Transverse colon (tissue), 4 donors: ENCODE data around the gene NKAIN2. TPM values are rescaled to one million over a fixed set of nuclear protein-coding genes. Genes with fewer than 3 reads are reported as not detected.

Experiments
- DNase-seq: peaks from one replicate; pipeline ENCODE4 v3.0.0-alpha.2; 2019
- H3K27ac ChIP-seq, 4 donors: fragments of 200-600 bp; sonication (generic); 2 replicates each; pipeline ENCODE4 v1.5.1; 2016 to 2018; ENCODE audit warnings: inconsistent platforms in 4 of 4
- H3K27me3 ChIP-seq: fragments of 200-600 bp; sonication (generic); 2 replicates; pipeline ENCODE4 v1.5.1; 2017; ENCODE audit warnings: inconsistent platforms
- H3K36me3 ChIP-seq, 4 donors: fragments of 200-600 bp; sonication (generic); 2 replicates each; pipeline ENCODE4 v1.5.1; 2017 to 2019; ENCODE audit warnings: inconsistent platforms in 4 of 4
- H3K4me1 ChIP-seq, 4 donors: fragments of 200-600 bp; sonication (generic); 2 replicates each; pipeline ENCODE4 v1.5.1; 2017 to 2020; ENCODE audit warnings: inconsistent platforms in 4 of 4
- H3K4me3 ChIP-seq, 4 donors: fragments of 200-600 bp; sonication (generic); 1 replicate in 1 of 4; 2 replicates in 3 of 4; pipeline versions ENCODE4 v1.5.1 to v1.6.1; 2017 to 2019; ENCODE audit warnings: inconsistent platforms in 4 of 4
- H3K9me3 ChIP-seq, 2 donors: fragments of 200-600 bp; sonication (generic); 2 replicates each; pipeline ENCODE4 v1.5.1; 2017 to 2019; ENCODE audit warnings: inconsistent platforms in 2 of 2
- EP300 ChIP-seq: sonication (generic); formaldehyde crosslinking; IDR thresholded peaks from one replicate; pipeline ENCODE4 v1.6.1; 2017; ENCODE audit warnings: antibody characterized with exemption, low read depth
- POLR2A ChIP-seq: fragments of 450-650 bp; IDR thresholded peaks from one replicate; pipeline ENCODE4 v1.6.1; 2016; ENCODE audit warnings: antibody characterized with exemption, mild to moderate bottlenecking, moderate library complexity
- POLR2AphosphoS5 ChIP-seq, 3 donors: sonication (generic); formaldehyde crosslinking; IDR thresholded peaks; one replicate each; pipeline ENCODE4 v1.6.1; 2016; ENCODE audit warnings: antibody characterized with exemption in 3 of 3
- WGBS, 2 donors: methylation state at CpG; one replicate each; pipeline ENCODE4 v1.1.5; 2018; ENCODE audit warnings: low coverage in 1 of 2; 5-methylcytosine and 5-hydroxymethylcytosine counted together
- in situ Hi-C, 4 donors: fragments of 200-750 bp; cut with MboI; loops; one replicate each; pipeline versions ENCODE4 v1.15.0 to v1.15.1; 2017; ENCODE audit warnings: low sequenced_read_pairs in 3 of 4, low pct_ligation_motif_present in 1 of 4, low pct_unique_long_range_greater_than_20kb in 1 of 4
- intact Hi-C: fragments of 100-400 bp; cut with DNase I; formaldehyde crosslinking; loops from one replicate; pipeline ENCODE4 v1.15.1; 2023; ENCODE audit warnings: low total_unique reads
- total RNA-seq, 4 donors: library from RNA; depleted of rRNA; stranded (reverse); fragments of >200 nt; gene quantifications; one replicate each; pipeline ENCODE4 v1.1.0, GENCODE V29; 2016
- TF ChIP-seq, protein P1 (sequence below), 5 experiments: fragments of 200-600 bp in 3 of 5; fragments of 450-650 bp in 2 of 5; sonication (generic) in 3 of 5; IDR thresholded peaks; 1 replicate in 2 of 5; 2 replicates in 3 of 5; pipeline ENCODE4 v1.5.1; 2016 to 2017; ENCODE audit warnings: antibody characterized with exemption in 5 of 5, inconsistent platforms in 3 of 5, mild to moderate bottlenecking in 2 of 5, moderate library complexity in 1 of 5

NKAIN2 gene
- total RNA-seq, 4 donors from 2014 or later: 0.32 TPM; not detected in 3

DNA sequence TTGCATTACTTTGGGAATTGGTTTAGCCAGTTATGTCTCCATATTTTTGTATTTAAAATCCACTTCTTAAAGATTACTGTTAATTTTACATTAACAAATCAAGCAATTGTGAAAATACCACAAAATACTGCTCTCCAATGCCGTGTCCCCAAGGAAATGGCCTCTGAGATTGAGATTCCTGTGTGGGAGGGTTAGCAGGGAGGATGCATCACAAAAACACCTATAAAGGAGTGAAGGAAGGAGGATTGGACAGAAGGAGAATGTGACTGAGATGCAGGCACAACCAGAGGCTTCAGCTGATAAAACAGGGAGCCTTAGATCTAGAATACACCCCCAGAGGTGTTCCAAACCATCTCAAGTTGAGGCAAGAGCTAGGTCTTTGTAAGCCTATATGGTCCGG lies 34.2 kb upstream of the NKAIN2 start:
- no peak for DNase-seq
- no peak overlapping the region for H3K4me3 ChIP-seq
- TF ChIP-seq EP300: no peak
- TF ChIP-seq POLR2AphosphoS5 (IDR thresholded peaks at IDR 0.05): no peak
- TF ChIP-seq, protein P1, sequence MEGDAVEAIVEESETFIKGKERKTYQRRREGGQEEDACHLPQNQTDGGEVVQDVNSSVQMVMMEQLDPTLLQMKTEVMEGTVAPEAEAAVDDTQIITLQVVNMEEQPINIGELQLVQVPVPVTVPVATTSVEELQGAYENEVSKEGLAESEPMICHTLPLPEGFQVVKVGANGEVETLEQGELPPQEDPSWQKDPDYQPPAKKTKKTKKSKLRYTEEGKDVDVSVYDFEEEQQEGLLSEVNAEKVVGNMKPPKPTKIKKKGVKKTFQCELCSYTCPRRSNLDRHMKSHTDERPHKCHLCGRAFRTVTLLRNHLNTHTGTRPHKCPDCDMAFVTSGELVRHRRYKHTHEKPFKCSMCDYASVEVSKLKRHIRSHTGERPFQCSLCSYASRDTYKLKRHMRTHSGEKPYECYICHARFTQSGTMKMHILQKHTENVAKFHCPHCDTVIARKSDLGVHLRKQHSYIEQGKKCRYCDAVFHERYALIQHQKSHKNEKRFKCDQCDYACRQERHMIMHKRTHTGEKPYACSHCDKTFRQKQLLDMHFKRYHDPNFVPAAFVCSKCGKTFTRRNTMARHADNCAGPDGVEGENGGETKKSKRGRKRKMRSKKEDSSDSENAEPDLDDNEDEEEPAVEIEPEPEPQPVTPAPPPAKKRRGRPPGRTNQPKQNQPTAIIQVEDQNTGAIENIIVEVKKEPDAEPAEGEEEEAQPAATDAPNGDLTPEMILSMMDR (IDR thresholded peaks at IDR 0.05): no peak
- TF ChIP-seq POLR2A: no peak
- intact Hi-C loops (no loop called here), in situ Hi-C loops (no loop called here)
- H3K36me3 ChIP-seq: no peaks in the 10 kb centered on the region
- no peak overlapping the region for H3K27ac ChIP-seq
- H3K27me3 ChIP-seq: no peaks in the 10 kb centered on the region
- 30 to 71% methylated on average over 1 to 2 of the region's 2 CpGs for WGBS, 2 donors
- H3K4me1 ChIP-seq: no peaks in the 10 kb centered on the region
- H3K9me3 ChIP-seq: no peaks in the 10 kb centered on the region

DNA sequence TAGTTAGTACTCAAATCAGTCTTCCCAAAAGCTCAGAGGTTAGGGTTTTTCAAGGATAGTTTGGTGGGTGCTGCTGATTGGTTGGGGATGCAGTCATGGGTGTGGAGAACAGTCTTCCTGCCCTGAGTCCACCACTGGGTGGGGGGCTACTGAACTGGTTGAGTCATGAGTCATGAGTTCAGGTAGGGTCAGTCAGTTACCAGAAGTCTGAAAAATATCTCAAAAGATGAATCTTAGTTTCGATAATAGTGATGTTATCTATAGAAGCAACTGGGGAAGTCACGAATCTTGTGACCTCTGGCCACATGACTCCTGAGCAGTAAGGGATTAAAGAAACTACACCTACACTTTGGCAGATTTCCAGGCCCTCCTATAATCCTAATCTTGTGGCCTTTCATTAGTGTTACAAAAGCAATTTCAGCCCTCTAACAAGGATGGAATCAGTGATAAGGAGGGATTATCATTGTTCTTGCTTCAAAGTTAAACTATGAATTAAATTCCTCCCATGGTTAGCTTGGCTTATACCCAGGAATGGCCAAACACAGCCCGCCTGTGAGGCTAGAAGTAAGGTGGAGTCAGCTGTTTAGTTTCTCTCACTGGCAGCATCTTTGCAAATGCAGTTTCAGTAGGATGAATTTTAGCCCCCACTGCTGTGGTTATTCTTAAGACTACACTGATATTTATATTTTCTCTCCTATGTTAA lies 33.3 kb upstream of the NKAIN2 start:
- Histone ChIP-seq H3K4me1 (no peaks in the 10 kb centered on the region), H3K9me3 (no peaks in the 10 kb centered on the region), H3K36me3 (no peaks in the 10 kb centered on the region), H3K27me3 (no peaks in the 10 kb centered on the region), H3K27ac (no peak overlapping the region), H3K4me3 (no peak overlapping the region)
- no peak for TF ChIP-seq EP300
- TF ChIP-seq, protein P1 (IDR thresholded peaks at IDR 0.05): no peak
- no peak for TF ChIP-seq POLR2A
- no peak for DNase-seq
- 63 to 80% methylated on average over 2 to 3 of the region's 3 CpGs for WGBS, 2 donors
- in situ Hi-C loops: no loop called here
- intact Hi-C loops: no loop called here

DNA sequence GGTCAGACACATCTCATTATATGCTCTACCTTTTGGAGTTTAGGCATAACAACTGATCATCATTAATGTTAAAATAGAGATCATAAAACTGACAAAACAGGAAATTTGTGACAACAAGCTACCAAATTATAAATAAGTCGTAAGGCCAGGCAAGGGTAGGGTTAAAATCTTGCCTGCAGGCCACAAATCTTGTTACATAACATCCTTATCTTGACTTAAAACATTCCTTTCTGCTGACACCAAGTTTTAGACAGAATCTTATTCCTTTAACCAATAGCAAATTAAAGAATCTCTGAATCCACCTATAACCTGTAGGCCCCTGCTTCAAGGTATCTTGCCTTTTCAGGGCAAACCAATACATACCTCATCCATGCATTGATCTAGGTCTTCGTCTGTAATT lies 32.5 kb upstream of the NKAIN2 start:
- no peak overlapping the region for H3K4me3 ChIP-seq
- H3K9me3 ChIP-seq: no peaks in the 10 kb centered on the region
- no peak overlapping the region for H3K27ac ChIP-seq
- intact Hi-C loops: no loop called here
- 58 to 71% methylated on average over 2 of the region's 2 CpGs for WGBS, 2 donors
- H3K27me3 ChIP-seq: no peaks in the 10 kb centered on the region
- no peak for TF ChIP-seq POLR2AphosphoS5 (IDR thresholded peaks at IDR 0.05)
- TF ChIP-seq EP300: no peak
- no peak for TF ChIP-seq POLR2A
- TF ChIP-seq, protein P1 (IDR thresholded peaks at IDR 0.05): no peak
- DNase-seq: no peak
- in situ Hi-C loops: no loop called here
- H3K4me1 ChIP-seq: no peaks in the 10 kb centered on the region
- no peaks in the 10 kb centered on the region for H3K36me3 ChIP-seq

DNA sequence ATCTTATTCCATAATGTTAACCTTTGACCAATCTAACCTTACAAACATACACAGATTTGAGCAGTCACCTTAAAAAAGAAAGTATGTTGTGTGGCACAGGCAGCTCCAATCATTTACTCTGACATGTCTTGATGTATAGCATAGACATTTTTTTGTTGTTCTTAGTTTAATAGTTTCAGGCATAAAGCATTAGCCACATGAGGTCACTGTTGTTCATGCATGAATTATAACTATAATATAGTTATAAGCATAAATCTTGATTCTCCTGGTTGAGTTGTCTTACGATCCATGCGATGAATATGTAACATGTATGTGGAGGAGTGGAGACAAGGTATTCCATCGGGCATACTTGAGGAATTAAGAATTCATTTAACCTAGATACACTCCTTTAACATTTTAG lies 26.1 kb upstream of the NKAIN2 start:
- 64 to 65% methylated on average over 3 of the region's 3 CpGs for WGBS, 2 donors
- Histone ChIP-seq H3K4me1 (no peaks in the 10 kb centered on the region), H3K27ac (no peak overlapping the region), H3K27me3 (no peaks in the 10 kb centered on the region), H3K9me3 (no peaks in the 10 kb centered on the region), H3K36me3 (no peaks in the 10 kb centered on the region), H3K4me3 (no peak overlapping the region)
- intact Hi-C loops: no loop called here
- in situ Hi-C loops: no loop called here
- no peak for DNase-seq
- TF ChIP-seq, protein P1 (IDR thresholded peaks at IDR 0.05): no peak
- TF ChIP-seq EP300 (no peak), POLR2A (no peak), POLR2AphosphoS5 (IDR thresholded peaks at IDR 0.05) (no peak)
